Right ventricle myocardium inferior (tissue), 1 donor: ENCODE measurements around the gene RAB19. TPM values are rescaled to one million over a fixed set of nuclear protein-coding genes. Genes with fewer than 3 reads are reported as not detected.
A peak's percentile ranks its signal among the peaks of the same experiment; 100 is the strongest.
"Not testable (repeated sequence)": the region's sequence is repeated elsewhere in the genome, so short reads cannot be mapped to it uniquely, and the experiment has no call there.

ENCODE experiments used
- ATAC-seq: fragments of 200-7000 bp; cut with Tn5 transposase; one replicate; pipeline ENCODE4 v1.9.1; 2020; ENCODE audit warnings: mild to moderate bottlenecking, moderate library complexity
- DNase-seq: peaks from one replicate; pipeline ENCODE4 v3.0.0; 2021; ENCODE audit errors: missing footprints
- intact Hi-C: fragments of 100-400 bp; cut with DNase I; formaldehyde crosslinking; loops from one replicate; pipeline ENCODE4 v1.11.0; 2022
- total RNA-seq: library from RNA; stranded (reverse); fragmentation: NEBNext Ultra II Directional; extraction: Animal tissue kit (Norgen Biotek cat#: 25700); gene quantifications from one replicate; pipeline ENCODE4 v1.2.1, GENCODE V29; 2021
- donor health status: DM: no; HTN: yes; CAD: no; lungs with severe emphysema.

RAB19 gene
- total RNA-seq, 1 donor from 2014 or later: not detected

- DNase-seq (peak; percentile 94), ATAC-seq (peak; percentile 96)
- intact Hi-C loops: no loop called here
These were observed 5.8 kb upstream of the RAB19 start, which contains the start of gene SLC37A3 for GRCh38 chr7:140397784-140398750. Gene SLC37A3, minus strand, starts transcription at chr7:140398530. Its CDS starts 16,004 bp downstream, at chr7:140382526.

DNA sequence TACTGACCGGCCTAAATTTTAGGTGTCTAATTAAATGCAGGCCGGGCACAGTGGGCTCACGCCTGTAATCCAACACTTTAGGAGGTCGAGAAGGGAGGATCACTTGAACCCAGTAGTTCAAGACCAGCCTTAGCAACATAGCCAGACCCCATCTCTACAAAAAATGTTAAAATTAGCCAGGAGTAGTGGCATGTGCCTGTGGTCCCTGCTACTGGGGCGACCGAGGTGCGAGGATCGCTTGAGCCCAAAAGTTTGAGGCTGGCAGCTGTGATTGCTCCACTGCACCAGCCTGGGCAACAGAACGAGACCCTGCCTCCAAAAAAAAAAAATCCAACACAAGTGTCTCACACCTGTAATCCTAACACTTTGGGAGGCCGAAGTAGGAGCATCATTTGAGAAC, 5.0 kb upstream of the RAB19 start:
- no peak for ATAC-seq

DNA sequence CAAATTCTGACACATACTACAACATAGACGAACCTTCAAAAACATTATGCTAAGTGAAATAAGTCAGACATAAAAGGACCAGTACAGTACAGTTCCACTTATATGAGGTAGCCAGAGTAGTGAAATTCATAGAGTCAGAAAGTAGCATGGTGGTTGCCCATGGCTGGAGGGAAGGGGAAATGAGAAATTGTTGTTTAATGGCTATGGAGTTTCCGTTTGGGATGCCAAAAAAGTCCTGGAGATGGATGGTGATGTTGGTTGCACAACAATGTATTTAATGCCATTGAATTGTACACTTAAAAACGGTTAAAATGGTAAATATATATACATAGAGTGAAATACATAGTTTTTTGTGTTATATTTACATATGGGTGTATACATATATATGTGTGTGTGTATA, 3.5 kb upstream of the RAB19 start:
- ATAC-seq (no peak), DNase-seq (no peak)
- intact Hi-C loops: no loop called here

More for the DNA sequence above, 5.0 kb upstream of the RAB19 start:
- intact Hi-C loops: no loop called here
- no peak for DNase-seq

DNA sequence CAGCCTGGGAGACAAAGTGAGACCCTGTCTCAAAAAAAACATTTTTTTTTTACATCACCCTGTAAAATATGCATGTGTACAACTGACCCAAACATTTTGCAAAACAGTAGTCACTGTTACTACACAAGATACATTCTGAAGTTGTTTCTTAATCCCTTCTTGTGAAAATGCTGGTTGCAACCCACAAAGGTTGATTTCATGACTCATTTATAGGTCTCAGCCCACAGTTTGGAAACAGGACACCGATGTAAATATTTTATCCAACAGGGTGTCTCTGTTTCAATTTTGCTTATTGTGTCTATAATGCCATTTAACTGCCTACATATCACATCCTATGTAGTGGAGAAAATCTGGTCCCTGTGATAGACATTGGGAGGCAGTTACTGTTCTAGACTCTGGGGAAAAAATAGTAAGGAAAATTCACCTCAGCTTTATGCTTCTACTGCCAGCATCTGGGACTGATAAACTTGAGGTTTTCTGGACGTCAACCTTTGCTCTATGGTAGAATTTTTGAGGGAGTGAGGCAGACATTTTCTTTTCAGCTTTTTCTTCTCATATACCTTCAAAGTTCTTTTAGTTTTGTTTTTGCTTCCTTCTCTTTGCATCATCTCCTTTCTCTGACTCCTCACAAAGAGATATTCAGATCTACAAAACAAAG, 1.6 kb upstream of the RAB19 start:
- ATAC-seq (no peak), DNase-seq (no peak)
- intact Hi-C loops: no loop called here

DNA sequence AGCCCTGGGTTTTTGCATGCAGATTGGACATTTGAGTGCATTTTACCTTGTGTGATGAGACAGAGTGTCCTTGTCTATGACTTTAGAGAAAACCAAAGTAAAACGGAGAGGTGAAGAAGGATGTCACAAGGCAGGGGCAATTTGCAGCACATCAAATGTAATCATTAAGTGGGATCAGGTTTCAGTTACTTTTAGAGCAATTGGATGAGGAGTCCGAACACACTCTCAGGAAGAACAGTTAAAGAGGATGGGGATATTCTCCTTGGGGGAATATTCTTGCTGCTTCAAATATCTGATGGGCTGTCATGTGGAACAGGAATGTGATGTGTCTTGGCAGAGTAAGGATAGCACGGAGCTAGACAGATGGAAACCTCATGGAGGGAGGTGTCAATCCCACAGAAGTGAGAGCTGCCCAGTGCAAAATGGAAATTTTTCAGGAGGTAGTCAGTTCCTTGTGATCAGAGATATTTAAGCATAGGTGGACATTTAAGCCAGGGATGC, 757 bp downstream of the RAB19 start:
- intact Hi-C loops: no loop called here

DNA sequence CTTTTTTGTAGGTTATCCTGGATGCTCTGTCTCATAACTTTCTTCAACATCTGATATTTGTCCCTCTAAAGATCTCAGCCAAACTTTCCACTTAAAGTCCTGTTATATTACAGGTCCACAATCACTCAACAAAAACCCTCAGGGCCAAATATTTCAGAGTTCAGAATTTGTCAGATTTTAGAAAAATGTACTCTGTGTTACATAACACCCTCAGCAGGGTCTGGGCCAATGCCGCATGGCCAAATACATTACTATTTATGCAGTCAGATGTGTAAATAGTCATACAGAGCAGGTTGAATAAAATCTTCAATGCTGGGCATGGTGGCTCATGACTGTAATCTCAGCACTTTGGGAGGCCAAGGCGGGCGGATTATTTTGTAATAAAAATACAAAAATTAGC, 11.5 kb downstream of the RAB19 start:
- intact Hi-C loops: no loop called here
- ATAC-seq: no peak
- no peak for DNase-seq

More for the DNA sequence above, 757 bp downstream of the RAB19 start:
- ATAC-seq (no peak), DNase-seq (no peak)

DNA sequence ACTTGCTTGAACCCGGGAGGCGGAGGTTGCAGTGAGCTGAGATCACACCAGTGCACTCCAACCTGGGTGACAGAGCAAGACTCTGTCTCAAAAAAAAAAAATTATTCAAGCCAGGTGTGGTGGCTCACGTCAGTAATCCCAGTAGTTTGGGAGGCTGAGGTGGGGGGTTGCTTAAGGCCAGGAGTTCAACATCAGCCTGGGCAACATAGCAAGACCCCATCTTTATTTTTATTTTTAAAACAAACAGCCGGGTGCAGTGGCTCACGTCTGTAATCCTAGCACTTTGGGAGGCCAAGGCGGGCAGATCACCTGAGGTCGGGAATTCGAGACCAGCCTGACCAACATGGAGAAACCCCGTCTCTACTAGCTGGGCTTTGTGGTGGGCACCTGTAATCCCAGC, 12.0 kb downstream of the RAB19 start:
- intact Hi-C loops, ATAC-seq, DNase-seq: not testable (repeated sequence)

GRCh38 chr7:140416560-140416959, 12.7 kb downstream of the RAB19 start:
- ATAC-seq: no peak
- no peak for DNase-seq
- intact Hi-C loops: no loop called here

DNA sequence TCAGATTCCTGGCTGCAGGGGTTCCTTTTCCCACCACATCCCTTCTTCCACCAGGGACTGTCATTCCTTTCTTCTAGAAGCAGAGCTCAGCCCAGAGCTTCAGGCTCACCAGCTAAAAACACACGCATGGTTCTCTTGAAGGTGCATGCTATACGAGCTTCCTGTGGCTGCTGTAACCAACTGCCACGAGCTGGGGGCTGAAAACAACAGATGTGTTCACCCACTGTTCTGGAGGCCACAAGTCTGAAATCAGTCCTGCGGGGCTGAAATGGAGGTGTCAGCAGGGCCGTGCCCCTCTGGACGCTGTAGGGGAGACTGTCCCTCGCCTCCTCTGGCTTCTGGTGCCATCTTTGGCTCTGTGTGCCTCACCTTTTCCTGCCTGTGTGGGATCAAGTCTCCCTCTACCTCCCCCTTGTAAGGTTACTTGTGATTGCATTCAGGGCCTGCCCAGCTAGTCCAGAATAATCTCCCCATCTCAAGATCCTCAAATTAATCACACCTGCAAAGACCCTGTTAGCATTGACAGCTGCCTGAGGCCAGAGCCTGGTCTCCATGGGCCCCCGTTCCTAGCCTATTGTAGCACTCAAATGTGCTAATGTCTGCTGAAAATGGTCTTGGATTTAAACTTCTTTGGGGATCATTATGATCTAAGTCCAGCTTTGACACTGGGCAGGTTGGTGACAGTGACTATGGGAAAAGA, 13.7 kb downstream of the RAB19 start:
- intact Hi-C loops: no loop called here

GRCh38 chr7:140418156-140418472, 14.3 kb downstream of the RAB19 start:
- intact Hi-C loops, ATAC-seq, DNase-seq: not testable (repeated sequence)

More for the DNA sequence above, 13.7 kb downstream of the RAB19 start:
- DNase-seq: no peak
- no peak for ATAC-seq

DNA sequence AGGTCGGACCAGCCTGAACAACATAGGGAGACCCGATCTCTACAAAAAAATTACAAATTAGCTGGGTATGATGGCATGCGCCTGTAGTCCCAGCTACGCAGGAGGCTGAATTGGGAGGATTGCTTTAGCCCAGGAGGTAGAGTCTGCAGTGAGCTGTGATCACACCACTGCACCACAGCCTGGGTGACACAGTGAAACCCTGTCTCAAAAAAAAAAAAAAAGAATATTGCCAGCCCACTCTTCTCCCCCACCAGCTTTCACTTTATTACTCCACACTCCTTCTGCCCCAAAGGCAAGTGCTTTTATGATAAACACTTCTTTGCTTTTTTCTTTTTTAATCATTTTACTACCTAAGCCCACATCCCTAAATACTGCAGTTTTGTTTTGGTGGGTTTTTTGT, 14.8 kb downstream of the RAB19 start:
- DNase-seq (no peak), ATAC-seq (no peak)
- intact Hi-C loops: no loop called here

- ATAC-seq: no peak
- intact Hi-C loops: no loop called here
- DNase-seq: no peak
These were observed 17.7 kb downstream of the RAB19 start for GRCh38 chr7:140421521-140421920.

DNA sequence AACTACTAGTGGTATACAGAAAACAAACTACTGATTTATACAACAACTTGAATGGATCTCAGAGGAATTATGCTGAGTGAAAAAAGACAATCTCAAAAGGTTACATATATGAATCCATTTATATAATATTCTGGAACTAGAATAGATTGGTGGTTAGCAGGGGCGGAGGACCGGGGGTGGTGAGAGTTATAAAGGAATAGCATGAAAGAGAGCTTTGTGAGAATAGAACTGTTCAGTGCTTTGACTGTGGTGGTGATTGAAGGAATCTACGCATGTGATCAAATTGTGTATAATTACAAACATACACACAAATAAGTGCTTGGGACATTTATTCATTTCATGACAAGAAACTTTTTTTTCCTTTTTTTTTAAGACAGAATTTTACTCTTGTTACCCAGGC, 19.6 kb downstream of the RAB19 start:
- DNase-seq (no peak), ATAC-seq (no peak)
- intact Hi-C loops: no loop called here

- intact Hi-C loops: no loop called here
- ATAC-seq (no peak), DNase-seq (no peak)
These were observed 21.9 kb downstream of the RAB19 start for GRCh38 chr7:140425718-140426117.

DNA sequence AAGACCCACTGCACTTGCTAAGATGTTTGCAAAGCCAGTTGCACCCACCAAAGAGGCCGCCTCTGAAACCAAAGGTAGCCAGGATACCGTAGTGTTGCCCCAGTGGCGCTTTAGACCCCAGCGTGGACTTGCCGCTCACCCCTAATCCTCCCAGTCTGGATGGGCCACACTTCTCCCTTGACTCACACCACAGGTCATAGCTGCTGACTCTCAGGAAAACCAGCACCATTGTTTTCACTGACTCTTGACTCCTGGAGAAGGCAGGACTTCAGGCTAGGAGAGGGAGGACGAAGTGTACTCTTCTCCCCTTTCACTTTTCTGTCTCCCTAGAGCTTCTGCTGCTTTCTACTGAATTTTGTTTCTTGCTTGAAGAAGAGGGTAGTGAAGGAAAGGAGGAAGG, 22.3 kb downstream of the RAB19 start:
- intact Hi-C loops: no loop called here
- no peak for ATAC-seq
- DNase-seq: no peak

DNA sequence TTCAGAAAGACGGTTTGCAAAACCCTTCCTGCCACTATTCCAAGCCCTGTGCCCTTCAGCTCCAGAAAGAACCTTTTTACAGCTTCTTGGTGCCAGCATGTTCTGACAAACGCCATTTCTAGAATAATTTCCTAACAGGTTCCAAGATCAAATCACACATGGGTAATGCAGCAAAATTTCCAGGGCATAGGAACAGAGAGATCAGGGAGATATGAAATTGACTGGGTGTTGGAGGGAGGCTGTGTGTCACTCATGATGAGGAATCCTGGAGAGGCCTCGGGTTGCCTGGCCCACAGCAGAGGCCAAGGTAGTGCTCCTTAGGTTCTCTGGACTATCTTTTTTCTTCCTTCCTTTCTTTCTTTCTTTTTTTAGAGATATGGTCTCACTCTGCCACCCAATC, 29.5 kb downstream of the RAB19 start:
- ATAC-seq (no peak), DNase-seq (no peak)
- intact Hi-C loops: no loop called here

DNA sequence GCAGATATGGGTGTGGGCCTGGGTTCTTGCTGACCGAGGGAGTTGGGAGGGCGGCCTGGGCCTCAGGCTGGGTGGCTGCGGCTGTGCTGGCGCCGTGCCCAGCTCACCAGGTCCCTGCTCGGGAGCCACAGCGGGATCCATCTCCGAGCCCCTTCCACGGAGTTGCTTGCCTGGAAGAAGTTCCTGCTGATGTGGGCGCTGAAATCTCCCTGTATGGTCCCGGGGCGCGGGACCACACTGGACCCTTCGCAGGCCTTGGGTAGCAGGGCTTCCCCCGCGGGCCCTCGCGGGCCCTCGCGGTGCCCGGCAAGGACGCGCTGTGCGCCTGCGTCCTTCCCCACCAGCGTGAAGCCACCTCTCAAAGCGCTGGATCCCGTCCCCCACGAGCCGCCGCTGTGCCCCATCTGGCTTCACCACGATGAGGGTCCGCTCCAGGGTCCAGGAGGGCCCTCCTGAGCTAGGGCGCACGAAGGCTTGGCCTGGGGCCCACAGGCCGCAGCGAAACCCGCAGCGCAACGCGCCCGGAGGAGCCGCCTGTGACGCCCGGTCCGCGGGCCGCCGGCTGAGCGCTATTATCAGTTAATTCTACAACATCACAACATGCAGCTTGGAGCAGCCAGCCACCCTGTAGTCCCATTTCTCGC, 31.5 kb downstream of the RAB19 start:
- intact Hi-C loops: no loop called here
- DNase-seq (no peak), ATAC-seq (peak; percentile 72)

GRCh38 chr7:140439359-140439758, 35.5 kb downstream of the RAB19 start:
- DNase-seq (no peak), ATAC-seq (no peak)
- intact Hi-C loops: no loop called here

DNA sequence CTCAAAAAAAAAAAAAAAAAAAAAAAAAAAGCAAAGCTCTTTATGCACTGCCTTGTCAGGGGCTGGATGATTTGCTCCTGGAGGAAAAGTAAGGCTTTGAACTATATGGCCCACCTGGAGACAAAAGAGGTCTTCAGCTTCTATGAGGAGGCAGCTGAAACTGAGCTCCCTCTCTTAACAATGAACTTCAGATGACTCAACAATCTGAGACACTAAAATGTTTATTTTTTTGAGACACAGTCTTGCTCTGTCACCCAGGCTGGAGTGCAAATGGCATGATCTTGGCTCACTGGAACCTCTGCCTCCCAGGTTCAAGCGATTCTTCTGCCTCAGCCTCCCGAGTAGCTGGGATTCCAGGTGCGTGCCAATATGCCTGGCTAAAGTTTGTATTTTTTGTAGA, 36.7 kb downstream of the RAB19 start:
- ATAC-seq (no peak), DNase-seq (no peak)
- intact Hi-C loops: no loop called here
